Panc1 (cell line): ENCODE measurements around the gene PREB. TPM values are rescaled to one million over a fixed set of nuclear protein-coding genes. Genes with fewer than 3 reads are reported as not detected.
"Not testable (repeated sequence)": the region's sequence is repeated elsewhere in the genome, so short reads cannot be mapped to it uniquely, and the experiment has no call there.

Experiments
- ATAC-seq: fragments of 200-7000 bp; cut with Tn5 transposase; 2 replicates; pipeline ENCODE4 v1.9.1; 2020; ENCODE audit warnings: mild to moderate bottlenecking, moderate library complexity
- BruUV-seq: library from RNA; stranded (reverse); fragments of 400-500 nt; replicated peaks from 2 replicates; lab custom pipeline; 2021; lab: Mats Ljungman, UMichigan
- CTCF ChIA-PET: fragments of 300-600 bp; sonication (Branson Sonifier 250); formaldehyde crosslinking; loops from one replicate; lab custom pipeline; 2022; ENCODE audit warnings: antibody characterized with exemption; lab: Charles Lee
- POLR2A ChIA-PET: fragments of 300-600 bp; sonication (Branson Sonifier 250); formaldehyde crosslinking; loops from one replicate; lab custom pipeline; 2022; ENCODE audit warnings: antibody characterized with exemption; lab: Charles Lee
- DNase-seq: peaks from one replicate; pipeline ENCODE4 v3.0.0-alpha.2; 2010; ENCODE audit warnings: low read depth, low spot score
- H3K27ac ChIP-seq: 2 replicates; pipeline ENCODE4 v1.5.1; 2011; ENCODE audit warnings: mild to moderate bottlenecking, low read length, inconsistent platforms
- H3K27me3 ChIP-seq: fragments of 200-500 bp; sonication (Bioruptor generic); 2 replicates; pipeline ENCODE4 v1.6.0; 2014; ENCODE audit warnings: low read length, inconsistent platforms; ENCODE audit not compliant: control insufficient read depth, insufficient read depth
- H3K36me3 ChIP-seq: fragments of 200-500 bp; sonication (Bioruptor generic); 2 replicates; pipeline ENCODE4 v1.5.1; 2014; ENCODE audit warnings: inconsistent platforms, mild to moderate bottlenecking, low read length, moderate library complexity; ENCODE audit not compliant: control insufficient read depth, insufficient read depth
- H3K4me1 ChIP-seq: 2 replicates; pipeline ENCODE4 v1.5.1; 2011; ENCODE audit warnings: inconsistent platforms, mild to moderate bottlenecking, low read length, moderate library complexity; ENCODE audit not compliant: control insufficient read depth, insufficient read depth
- H3K4me3 ChIP-seq, 2 experiments: 2 replicates each; pipeline ENCODE4 v1.5.1; 2011 to 2012; ENCODE audit warnings: low read depth in 2 of 2, low read length in 2 of 2, mild to moderate bottlenecking in 2 of 2, inconsistent platforms in 1 of 2, moderate library complexity in 1 of 2
- H3K9me3 ChIP-seq: fragments of 200-500 bp; sonication (Bioruptor generic); 2 replicates; pipeline ENCODE4 v1.5.1; 2014; ENCODE audit warnings: low read depth, mild to moderate bottlenecking, inconsistent platforms, low read length, moderate library complexity; ENCODE audit not compliant: control insufficient read depth, insufficient read depth
- POLR2AphosphoS5 ChIP-seq: IDR thresholded peaks from 2 replicates; pipeline ENCODE4 v1.6.1; 2012; ENCODE audit warnings: mild to moderate bottlenecking, low read depth, low read length, moderate library complexity
- SIN3A ChIP-seq: IDR thresholded peaks from 2 replicates; pipeline ENCODE4 v1.6.1; 2012; ENCODE audit warnings: low read depth, mild to moderate bottlenecking, low read length, moderate library complexity, borderline replicate concordance; ENCODE audit not compliant: insufficient read depth
- TCF7L2 ChIP-seq: IDR thresholded peaks from 2 replicates; pipeline ENCODE4 v1.6.1; 2011; ENCODE audit warnings: mild to moderate bottlenecking, low read depth, low read length, inconsistent platforms
- in situ Hi-C: cut with HindIII; loops from 2 replicates; pipeline ENCODE4 v1.10.0; 2016; ENCODE audit warnings: low sequenced_read_pairs, low pct_unique_long_range_greater_than_20kb
- intact Hi-C: fragments of 100-400 bp; cut with micrococcal nuclease; formaldehyde crosslinking; loops from one replicate; pipeline ENCODE4 v1.10.0; 2022; ENCODE audit not compliant: unreplicated experiment
- total RNA-seq: library from RNA; stranded (reverse); gene quantifications from one replicate; pipeline ENCODE4 v1.2.1, GENCODE V29; 2021; ENCODE audit not compliant: unreplicated experiment
- TF ChIP-seq, protein P1 (sequence below): fragments of 450-650 bp; IDR thresholded peaks from 2 replicates; pipeline ENCODE4 v1.5.1; 2017; ENCODE audit warnings: mild to moderate bottlenecking
- TF ChIP-seq, protein P2 (sequence below), 2 experiments: IDR thresholded peaks; 2 replicates each; pipeline ENCODE4 v1.6.1; 2011 to 2012; ENCODE audit warnings: low read depth in 2 of 2, control low read depth in 1 of 2, low read length in 1 of 2, mild to moderate bottlenecking in 1 of 2, moderate library complexity in 1 of 2; ENCODE audit not compliant: insufficient read depth in 1 of 2

The PREB gene
- total RNA-seq, 1 experiment from 2014 or later: 60.9 TPM

DNA sequence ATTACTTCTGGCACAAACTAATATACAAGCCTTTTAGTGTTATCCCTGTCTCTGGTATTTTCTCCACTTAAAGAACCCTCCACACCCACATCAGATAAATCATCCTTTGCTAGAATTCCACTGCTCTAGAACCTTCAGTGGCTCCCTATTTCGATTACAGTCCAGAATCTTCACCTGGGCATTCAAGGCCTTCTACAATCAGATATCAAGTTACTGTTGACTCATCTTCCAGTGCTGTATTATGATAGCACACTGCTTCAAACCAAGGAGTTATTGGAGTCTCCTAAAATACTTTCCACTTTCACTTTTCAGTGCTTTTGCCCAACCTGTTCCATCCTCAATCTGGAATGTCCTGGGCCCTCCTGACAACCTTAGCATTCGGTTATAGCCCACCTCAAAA, 18.9 kb downstream of the PREB start:
- intact Hi-C loops: no loop called here
- H3K4me1 ChIP-seq: peaks cover 4% of the 10 kb centered on the region
- ATAC-seq (no peak), DNase-seq (no peak)
- H3K27me3 ChIP-seq: no peaks in the 10 kb centered on the region
- no peak overlapping the region for H3K27ac ChIP-seq
- no TSS peak for BruUV-seq
- ChIA-PET POLR2A (no interaction called here), CTCF (no interaction called here)
- no peak overlapping the region for H3K4me3 ChIP-seq
- H3K9me3 ChIP-seq: no peaks in the 10 kb centered on the region
- TF ChIP-seq TCF7L2: no peak
- no peak for TF ChIP-seq SIN3A
- TF ChIP-seq, protein P1, sequence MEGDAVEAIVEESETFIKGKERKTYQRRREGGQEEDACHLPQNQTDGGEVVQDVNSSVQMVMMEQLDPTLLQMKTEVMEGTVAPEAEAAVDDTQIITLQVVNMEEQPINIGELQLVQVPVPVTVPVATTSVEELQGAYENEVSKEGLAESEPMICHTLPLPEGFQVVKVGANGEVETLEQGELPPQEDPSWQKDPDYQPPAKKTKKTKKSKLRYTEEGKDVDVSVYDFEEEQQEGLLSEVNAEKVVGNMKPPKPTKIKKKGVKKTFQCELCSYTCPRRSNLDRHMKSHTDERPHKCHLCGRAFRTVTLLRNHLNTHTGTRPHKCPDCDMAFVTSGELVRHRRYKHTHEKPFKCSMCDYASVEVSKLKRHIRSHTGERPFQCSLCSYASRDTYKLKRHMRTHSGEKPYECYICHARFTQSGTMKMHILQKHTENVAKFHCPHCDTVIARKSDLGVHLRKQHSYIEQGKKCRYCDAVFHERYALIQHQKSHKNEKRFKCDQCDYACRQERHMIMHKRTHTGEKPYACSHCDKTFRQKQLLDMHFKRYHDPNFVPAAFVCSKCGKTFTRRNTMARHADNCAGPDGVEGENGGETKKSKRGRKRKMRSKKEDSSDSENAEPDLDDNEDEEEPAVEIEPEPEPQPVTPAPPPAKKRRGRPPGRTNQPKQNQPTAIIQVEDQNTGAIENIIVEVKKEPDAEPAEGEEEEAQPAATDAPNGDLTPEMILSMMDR: no peak
- TF ChIP-seq, protein P2, sequence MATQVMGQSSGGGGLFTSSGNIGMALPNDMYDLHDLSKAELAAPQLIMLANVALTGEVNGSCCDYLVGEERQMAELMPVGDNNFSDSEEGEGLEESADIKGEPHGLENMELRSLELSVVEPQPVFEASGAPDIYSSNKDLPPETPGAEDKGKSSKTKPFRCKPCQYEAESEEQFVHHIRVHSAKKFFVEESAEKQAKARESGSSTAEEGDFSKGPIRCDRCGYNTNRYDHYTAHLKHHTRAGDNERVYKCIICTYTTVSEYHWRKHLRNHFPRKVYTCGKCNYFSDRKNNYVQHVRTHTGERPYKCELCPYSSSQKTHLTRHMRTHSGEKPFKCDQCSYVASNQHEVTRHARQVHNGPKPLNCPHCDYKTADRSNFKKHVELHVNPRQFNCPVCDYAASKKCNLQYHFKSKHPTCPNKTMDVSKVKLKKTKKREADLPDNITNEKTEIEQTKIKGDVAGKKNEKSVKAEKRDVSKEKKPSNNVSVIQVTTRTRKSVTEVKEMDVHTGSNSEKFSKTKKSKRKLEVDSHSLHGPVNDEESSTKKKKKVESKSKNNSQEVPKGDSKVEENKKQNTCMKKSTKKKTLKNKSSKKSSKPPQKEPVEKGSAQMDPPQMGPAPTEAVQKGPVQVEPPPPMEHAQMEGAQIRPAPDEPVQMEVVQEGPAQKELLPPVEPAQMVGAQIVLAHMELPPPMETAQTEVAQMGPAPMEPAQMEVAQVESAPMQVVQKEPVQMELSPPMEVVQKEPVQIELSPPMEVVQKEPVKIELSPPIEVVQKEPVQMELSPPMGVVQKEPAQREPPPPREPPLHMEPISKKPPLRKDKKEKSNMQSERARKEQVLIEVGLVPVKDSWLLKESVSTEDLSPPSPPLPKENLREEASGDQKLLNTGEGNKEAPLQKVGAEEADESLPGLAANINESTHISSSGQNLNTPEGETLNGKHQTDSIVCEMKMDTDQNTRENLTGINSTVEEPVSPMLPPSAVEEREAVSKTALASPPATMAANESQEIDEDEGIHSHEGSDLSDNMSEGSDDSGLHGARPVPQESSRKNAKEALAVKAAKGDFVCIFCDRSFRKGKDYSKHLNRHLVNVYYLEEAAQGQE (IDR thresholded peaks at IDR 0.05; ENCODE audit: insufficient read depth in 1 of 2, low read depth in 2 of 2, low read length in 1 of 2): no peak
- no peak for TF ChIP-seq POLR2AphosphoS5
- H3K36me3 ChIP-seq: no peaks in the 10 kb centered on the region
- in situ Hi-C loops: no loop called here

DNA sequence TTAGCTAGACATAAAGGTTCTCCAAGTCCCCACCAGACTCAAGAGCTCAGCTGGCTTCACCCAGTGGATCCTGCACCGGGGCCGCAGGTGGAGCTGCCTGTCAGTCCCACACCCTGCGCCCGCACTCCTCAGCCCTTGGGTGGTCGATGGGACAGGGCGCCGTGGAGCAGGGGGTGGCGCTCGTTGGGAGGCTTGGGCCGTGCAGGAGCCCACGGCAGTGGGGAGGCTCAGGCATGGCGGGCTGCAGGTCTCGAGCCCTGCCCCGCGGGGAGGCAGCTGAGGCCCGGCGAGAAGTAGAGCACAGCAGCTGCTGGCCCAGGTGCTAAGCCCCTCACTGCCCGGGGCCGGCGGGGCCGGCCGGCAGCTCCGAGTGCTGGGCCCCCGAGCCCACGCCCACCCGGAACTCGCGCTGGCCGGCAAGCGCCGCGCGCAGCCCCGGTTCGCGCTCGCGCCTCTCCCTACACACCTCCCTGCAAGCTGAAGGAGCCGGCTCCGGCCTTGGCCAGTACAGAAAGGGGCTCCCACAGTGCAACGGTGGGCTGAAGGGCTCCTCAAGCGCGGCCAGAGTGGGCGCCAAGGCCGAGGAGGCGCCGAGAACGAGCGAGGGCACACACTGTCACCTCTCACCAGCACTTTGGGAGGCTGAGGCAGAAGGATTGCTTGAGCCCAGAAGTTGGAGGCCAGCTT, 22.9 kb downstream of the PREB start:
- POLR2A ChIA-PET, H3K4me1 ChIP-seq, ATAC-seq, H3K9me3 ChIP-seq, CTCF ChIA-PET, H3K27me3 ChIP-seq, H3K36me3 ChIP-seq, intact Hi-C loops, in situ Hi-C loops, H3K4me3 ChIP-seq, DNase-seq, H3K27ac ChIP-seq, BruUV-seq: not testable (repeated sequence)

DNA sequence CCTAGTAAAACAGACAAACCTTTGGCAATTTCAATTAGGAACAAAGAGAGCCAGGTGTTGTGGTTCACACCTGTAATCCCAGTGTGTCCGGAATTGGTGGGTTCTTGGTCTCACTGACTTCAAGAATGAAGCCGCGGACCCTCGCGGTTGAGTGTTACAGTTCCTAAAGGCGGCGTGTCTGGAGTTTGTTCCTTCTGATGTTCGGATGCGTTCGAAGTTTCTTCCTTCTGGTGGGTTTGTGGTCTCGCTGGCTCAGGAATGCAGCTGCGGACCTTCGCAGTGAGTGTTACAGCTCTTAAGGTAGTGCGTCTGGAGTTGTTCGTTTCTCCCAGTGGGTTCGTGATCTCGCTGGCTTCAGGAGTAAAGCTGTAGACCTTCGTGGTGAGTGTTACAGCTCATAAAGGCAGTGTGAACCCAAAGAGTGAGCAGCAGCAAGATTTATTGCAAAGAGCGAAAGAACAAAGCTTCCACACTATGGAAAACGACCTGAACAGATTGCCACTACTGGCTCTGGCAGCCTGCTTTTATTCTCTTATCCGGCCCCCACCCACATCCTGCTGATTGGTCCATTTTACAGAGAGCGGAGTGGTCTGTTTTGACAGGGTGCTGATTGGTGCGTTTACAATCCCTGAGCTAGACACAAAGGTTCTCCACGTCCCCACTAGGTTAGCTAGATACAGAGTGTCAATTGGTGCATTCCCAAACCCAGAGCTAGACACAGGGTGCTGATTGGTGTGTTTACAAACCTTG, 23.7 kb downstream of the PREB start:
- DNase-seq, POLR2A ChIA-PET, H3K4me3 ChIP-seq, intact Hi-C loops, H3K4me1 ChIP-seq, H3K36me3 ChIP-seq, H3K27me3 ChIP-seq, ATAC-seq, in situ Hi-C loops, H3K9me3 ChIP-seq, H3K27ac ChIP-seq, CTCF ChIA-PET, BruUV-seq: not testable (repeated sequence)
